CD4-positive, alpha-beta T cell treated with Interferon gamma for 1 hour (primary cell): ENCODE data around the gene ABTB1.

Source experiments
- DNase-seq: peaks from one replicate; pipeline ENCODE4 v3.0.0-alpha.2; 2020

Gene ABTB1

DNA sequence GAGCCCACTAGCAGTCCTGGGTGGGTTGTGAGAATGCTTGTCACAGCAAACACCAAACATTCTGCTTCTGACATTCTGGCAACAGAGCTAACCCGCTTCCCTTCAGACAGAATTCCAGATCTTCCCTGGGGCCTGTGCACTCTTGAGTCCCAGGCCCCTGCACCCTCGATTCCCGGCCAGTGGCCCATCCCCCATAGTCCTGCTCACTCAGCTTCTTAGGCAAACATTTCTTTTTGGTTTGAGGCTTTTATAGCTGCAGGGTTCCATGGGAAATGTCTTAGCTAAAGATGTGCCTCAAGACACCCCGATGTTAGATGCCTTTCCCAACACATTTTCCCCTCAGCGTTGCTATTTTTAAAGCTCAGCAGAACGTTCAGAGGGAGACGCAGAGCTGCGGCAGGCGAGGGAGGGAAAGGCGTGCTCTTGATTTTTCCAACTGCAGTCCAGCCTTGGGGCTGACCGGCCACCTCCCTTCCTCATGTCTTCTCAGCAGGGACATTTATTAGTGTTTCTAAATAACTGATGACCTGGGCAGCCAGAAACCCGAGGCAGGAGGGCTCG lies 35.2 kb downstream of the ABTB1 start:
- no peak for DNase-seq

DNA sequence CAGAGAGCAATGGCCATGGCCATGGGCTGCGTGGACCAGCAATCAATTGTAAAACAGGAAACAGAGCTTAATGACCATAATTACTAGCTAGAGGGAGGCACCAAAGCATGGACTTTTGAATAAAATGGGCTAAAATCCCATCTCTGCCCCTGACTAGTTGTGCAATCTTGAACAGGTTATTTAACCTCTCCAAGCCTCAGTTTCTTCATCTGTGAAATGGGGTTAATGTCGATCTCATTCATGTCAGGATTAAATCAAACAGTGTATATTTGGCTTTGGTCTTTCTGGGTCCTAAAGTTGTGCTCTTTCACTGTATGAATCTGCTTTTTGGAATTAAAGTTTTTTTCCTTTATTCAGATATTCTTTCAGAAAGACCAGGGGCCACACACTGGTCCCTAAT lies 36.1 kb downstream of the ABTB1 start:
- no peak for DNase-seq

DNA sequence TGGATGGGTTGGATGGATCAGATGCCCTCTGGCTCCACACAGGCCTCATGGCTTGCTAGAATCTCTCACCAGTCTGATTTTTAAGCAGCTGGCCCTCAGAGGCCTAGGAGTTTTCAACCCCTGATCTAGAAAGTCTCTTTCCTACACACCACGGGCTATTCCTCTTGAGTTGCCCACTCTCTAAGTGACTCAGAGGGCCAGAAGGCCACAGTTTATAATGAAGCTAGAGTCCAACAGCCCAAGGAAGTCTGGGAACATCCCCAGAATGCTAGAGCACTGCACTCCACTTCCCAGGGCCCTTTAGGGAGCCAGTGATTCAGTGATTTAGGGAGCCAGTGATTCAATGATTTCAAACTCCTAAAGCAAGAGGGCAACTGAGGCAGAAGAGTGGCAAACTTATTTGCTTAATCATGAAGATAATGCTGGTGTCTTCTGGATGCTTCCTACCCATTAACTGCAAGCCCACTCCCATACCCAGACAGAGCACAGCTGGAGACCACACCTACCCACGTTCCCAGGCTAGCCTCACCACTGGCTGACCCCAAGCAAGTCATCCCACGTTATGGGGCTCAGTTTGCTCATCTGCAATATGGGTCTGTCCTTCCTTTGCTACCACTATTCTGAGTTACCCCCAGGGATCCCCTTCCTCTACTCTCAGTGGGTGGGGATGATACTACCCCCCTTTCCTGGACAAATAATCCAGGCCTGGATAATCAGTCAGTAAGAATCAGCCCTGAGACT lies 36.7 kb downstream of the ABTB1 start:
- DNase-seq, result no peak

DNA sequence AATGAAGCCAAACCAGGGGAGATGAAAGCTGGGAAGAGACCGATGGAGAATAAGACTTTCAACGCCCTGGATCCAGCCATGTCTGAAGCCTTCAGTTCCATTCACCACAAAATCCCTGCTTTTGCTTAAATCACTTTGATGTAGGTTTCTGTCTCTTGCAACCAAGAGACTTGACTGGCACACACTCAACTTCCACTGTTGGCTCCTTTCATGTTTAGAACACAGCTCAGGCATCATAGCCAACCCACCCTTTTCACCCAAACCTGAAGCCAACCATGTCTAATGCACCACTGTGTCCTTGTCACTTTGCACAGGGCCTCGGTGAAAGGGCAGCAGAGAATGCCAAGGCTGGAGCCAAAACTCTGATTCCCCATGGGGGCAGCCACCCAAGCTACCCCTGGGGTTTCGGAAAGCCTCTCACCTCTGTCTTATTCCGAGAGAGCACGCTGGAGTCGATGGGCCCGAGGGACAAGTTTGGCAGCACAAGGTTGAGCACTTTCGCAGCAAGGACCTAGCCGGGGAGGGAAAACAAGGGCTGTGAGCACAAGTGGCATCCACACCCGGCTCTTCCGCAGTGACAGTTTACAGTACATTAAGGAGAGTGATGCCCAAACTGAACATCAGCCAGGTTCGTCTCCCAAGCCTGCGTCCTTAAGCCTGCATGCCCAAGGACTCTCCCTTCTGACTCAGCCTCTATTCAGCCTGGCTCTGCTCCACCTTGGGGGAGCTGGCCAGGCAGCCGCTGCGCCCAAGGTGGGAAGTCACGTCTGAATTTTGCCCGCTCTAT lies 37.6 kb downstream of the ABTB1 start:
- no peak for DNase-seq

DNA sequence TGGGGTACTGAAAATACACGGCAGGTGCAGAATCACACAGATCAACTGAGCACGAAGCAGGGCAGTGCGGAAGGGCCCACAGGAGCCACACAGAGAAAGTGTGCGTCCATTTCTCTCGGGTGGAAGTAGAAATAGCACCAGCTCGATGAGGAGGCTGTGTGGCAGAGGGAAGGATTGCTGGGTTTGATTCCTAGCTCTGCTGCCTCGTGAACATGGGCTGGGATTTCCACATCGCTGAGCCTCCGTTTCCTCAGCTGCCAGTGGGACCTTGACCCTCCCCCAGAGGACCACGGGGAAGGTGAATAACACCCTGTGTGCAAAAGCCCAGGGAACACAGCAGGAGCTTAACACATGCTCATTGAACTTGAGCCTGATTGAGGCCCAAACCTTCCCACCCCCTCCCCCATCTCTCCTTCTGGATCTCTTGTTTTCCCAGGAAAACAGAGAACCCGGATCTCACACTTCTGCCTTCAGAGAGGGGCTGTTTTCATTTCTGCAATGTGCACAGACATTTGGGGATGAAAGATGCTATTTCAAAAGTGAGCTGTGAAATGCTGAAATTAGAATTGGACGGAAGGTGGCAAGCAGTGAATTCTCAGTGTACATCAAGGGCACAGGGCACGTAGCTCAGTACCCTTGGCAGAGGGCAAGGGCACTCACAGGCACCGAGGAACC lies 38.4 kb downstream of the ABTB1 start:
- DNase-seq, result no peak

DNA sequence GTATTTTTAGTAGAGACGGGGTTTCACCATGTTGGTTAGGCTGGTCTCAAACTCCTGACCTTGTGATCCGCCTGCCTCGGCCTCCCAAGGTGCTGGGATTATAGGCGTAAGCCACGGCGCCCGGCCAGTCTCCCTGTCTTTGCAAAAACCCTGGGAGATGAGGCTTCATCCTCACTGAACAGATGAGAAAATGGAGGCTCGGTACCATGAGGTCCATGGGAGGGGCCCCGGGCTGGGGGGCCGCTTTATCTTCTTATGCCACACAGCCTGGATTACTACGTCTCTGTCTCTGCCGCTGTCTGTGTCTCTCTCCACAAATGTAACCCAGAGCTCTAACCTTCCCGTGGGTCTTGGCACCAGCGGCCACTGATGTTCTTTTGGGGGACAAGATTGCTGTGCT lies 39.1 kb downstream of the ABTB1 start:
- no peak for DNase-seq

DNA sequence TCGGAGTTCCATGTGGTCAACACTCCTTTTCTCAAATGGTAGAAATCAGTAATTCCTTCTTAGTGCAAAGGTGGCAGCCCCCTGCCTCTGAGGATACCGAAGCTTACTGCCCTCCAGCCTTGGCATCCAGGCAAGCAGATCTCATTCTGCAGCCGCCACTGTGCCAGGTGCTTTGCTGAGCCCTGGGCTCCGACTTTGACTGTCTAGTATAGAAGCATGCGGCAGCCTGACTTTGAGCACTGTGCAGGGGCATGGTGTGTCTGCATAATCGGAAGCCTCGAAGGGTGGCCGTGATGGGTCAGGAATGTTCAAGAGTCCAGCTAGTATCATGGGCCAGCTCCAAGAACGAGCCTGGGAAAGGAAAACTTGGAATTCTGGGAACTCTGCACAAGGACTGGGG lies 39.7 kb downstream of the ABTB1 start:
- DNase-seq, result no peak

DNA sequence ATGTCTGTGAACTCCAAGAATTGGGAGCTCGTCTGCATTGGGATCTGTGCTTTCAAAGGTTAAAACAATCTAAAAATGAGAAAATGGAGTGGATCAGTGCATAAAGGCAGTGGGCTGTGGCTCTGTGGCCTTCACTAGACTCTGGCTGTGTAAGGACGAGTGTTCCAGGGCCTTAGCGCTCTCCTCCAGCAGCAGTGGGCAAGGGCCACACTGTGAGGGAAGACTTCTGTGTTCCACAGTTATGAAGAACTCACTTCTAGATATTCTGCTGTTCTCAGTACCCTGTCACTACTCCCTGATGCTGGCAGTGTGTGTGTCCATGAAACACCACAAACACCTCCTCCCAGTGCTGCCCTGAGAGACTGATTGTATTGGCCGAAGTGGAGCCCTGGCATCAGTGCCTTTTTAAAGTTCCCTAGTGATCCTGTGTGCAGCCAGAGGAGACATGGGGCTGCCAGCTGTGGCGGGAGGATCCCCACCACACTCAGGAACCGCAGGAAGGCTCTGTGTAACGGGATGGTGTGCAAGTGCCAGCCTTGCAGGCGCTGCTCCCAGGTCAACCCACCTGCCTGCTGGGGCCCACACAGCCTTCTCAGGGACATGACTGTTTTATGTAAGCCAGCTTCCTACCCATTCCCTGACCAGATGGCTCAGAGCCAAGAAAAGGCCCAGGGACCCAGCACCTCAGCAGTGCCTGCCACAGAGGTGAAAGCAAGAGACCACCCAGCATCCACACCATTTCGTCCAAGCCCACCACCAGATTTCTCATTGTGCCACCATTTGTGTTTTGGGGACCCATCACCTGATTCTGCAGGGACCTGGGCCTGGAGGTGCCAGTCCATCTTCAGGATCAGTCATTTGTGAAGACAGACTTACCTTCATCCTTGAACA lies 40.4 kb downstream of the ABTB1 start:
- DNase-seq, result no peak

DNA sequence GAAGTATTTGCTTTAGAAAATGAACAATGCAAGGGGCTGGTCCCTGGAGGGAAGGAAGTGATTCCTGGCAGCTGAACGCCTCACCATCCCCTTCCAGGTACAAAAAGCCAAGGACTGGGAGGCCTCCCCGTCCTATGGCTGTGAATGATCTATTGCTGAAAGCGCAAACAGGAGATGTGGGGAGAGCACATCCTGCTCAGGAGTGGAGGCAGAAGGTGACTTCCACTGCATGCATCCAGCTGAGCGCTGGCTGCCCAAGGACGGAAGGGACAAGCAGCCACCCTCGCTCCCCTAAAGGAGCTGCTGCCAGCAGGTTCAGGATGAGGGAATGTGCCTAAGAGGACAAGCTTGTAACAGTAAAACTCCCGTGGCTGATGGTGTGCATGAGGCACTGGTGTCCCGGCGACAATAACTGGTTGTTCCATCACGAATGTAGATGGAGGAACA lies 41.4 kb downstream of the ABTB1 start:
- no peak for DNase-seq

DNA sequence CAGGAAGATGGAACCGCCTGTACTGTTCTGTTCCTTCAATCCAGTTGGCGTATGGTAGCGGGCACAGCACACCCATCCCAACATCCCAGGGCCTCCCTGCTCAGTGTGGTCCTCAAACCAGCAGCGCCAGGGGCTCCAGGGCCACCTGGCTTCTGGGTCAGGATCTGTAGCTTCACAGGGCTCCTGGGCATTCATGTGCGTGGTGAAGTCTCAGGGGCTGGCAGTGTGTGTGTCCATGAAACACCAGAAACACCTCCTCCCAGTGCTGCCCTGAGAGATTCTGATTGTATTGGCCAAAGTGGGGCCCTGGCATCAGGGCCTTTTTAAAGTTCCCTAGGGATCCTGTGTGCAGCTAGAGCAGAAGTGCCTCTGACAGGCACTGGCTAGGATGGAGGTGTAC lies 42.1 kb downstream of the ABTB1 start:
- no peak for DNase-seq

DNA sequence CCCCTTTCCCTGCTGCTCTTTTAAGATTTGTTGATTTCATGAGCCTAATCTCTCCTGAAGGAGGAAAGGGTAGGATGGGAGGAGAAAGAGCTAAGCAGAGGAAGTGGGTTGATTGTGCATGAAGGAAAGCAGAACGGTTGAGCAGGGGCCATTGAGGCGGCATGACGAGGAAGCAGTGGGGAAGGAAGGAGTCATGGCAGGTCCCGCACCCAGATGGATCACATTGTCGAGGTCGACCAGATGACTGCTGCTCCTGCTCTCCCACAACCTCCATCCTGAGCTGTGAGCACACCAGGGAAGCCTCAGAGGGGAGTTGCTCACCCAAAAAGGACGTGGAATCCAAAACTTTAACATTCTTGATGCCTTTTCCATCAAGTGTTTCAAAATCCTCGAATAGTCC lies 42.8 kb downstream of the ABTB1 start:
- DNase-seq, result no peak

DNA sequence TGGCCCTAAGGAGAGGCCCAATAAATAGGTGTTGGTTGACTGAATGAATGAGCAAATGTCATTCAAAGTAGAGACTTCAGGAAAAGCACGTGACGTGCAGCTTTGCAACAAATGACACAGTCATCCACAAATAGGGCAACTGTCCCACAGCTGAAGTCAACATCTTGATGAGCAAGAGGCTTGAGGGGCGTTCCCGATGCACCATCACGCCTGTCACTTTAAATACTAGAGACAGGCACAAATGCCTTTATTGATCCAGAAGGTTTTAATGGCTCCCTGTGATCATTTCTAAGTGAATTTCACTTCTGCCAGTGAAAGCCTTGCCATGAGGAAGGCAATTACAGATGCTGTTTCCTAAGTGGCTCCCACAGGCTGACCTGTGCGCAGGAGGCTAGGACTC lies 43.6 kb downstream of the ABTB1 start:
- DNase-seq, result no peak

DNA sequence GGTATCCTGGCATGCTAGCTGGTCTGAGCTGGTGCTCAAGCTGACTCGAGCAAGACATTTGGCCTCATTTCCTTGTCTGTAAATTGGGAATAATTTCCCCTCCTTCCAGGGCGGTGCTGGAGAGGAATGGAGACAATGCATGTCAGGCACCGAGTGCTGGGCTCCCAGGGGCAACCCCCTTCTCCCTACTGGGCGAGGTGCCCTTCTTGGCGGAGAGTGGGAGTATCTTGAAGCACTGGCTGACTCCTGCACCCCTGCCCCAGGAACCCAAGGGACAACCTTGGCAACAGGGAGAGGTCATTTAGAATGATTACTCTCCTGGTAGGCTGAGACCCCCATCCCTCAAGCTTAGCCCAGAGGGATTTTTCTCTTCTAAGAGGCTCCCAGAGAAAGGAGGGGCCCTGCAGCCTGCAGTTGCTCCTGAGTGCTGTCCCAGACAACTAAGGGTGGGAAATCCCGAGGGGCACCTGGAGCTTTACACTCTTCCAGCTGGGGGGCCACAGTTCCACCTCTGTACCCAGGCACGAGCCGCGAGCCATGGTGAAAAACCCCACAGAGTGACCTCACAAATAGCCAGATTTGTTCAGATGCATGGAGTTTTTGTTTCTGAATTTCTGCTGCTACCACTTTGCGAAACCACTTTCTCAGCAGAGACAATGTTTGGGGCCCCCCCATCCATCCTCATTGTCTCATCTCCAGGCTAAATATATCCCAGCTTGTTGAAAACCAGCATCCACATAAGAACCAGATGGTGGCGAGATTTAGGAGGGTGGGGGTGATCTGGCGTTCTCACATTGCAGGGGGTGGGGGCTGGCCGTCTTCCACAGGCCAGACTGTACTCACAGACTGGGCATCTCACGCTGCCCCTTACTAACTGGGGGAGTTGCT lies 44.8 kb downstream of the ABTB1 start:
- DNase-seq, result no peak

DNA sequence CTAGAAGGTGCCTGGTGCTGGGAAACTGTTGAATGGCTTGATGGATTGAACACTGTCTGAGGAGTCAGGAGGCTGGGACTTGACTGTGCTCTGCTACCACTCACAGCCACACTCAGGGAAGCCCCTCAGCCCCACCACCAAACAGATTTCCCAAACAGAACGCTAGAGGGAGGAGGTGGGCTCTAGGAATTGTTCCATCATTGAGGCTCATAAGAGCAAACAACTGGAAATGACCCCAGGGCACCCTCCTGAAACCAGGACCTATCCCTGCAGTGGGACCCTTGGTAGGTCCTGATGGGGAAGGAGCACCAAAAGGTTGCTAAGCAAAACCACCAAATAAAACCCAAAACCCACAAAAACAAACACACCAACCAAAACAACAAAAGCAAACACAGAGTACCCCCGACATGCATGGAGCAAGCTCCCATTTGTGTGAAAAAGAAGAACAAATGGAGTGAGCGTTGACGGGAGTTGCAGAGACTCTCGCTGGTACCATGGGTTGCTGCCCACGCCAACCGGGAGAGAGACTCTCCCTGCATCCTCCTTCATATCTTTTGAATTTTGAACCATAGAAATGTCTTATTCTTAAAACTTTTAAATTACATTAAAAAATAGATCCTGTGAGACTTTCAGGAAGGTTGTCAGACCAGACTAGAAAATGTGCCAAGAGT lies 45.6 kb downstream of the ABTB1 start:
- no peak for DNase-seq

DNA sequence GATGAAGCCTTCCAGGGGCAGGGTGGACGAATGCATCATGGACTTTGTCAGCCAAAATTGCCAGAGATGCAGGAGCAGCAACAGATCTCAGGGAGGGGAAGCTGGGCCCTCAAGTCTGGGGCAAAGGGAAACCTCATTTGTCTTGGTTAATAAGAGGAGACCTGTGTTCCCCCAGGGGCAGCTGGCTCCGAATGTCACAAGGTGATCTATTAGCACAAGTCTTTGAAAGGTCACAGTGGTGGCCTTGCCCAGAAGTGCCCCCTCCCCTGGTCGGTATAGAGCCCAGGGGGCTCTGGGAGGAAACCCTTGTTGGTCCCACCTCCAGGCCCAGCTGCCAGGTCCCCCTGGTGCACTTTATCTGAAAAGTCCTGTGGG lies 46.2 kb downstream of the ABTB1 start:
- DNase-seq, result no peak

DNA sequence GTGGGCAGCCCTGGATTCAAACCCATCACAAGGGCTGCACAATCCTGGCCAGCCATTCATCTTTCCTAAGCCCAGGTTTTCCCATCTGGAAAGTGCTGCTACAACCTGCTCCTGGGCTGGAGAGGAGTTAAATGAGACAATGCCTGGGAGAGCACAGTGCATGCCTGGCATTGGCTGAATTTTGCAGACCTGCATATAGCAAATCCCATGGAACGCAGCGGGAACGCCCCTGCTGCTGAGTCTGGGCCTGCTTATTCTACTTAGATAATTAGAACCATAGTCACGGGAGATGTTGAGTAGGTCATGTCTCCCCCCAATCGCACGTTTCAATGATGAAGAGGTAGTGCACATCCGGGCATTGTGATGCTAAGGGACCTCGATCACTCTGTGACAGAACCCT lies 46.6 kb downstream of the ABTB1 start:
- no peak for DNase-seq

DNA sequence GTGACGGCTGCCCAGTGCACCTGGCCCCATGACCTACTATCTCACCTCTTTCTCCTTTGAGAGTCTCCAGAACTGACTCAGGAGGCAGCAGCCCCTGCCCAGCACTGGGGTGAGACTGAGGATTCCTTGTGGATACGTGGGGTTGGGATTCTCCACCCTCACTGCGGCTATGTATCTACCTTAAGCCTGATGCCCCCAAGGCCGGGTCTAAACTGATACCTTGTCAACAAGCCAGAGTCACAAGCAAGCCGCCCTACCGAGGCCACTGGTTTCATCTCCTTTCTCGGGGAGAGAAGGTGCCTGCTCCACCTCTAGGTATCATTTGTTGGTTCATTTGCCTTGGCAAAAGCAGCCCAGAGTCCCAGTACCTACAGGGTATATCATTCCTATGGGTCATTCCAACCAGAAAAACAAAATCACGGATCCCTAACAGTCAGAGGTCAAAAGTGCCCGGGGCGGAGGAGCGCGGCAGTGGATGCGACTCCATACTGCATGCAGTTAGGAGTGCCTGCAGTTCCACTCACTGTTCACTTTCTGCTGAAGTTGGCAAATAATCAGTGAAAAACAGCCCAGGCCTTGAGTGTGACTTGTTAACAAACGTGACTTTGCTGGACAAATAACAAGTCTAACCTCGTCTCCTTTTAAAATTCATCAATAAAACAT lies 47.5 kb downstream of the ABTB1 start:
- no peak for DNase-seq

DNA sequence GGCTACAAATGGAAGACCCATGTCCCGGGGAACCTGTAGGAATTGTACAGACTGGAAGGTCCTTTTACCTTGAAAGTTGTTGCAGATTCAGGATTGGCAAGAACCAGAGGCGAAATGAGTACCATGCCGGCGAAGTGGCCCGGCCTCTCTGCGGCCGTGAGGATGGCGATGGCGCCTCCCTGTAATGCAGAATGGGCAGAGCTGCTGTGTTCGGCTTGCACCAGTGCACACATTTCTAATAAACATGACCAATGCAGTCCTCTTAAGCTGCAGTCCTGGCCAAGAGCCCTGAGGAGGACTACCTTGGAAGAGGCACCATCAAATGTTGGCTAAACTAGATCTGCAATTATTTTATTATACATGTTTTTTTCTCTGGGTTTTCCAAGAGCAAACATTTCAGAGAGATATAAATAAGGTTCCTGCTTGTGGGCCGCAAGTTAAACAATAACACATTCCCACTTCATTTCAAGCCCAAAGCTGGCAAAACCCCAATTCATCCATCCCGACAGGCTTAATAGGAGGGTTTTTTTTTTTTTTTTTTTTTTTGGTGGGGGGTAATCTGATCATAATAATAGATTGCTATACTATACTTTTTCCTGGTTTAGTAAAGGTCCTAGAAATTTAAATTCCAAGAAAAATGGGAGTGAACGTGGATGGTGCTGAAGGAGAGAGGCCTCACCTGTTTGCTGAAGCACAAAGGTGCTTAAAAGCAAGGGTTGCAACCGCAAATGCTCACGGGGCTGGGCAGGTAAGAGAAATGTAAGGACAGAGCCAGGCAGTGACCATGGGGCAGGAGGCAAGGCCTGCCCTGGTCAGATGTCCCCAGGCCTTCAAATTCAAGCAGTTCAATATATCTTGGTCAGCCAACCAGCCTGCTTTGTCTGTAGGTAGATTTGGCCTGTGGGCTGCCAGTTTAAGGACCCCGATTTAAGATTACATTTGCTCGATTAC lies 48.5 kb downstream of the ABTB1 start:
- DNase-seq, result no peak

DNA sequence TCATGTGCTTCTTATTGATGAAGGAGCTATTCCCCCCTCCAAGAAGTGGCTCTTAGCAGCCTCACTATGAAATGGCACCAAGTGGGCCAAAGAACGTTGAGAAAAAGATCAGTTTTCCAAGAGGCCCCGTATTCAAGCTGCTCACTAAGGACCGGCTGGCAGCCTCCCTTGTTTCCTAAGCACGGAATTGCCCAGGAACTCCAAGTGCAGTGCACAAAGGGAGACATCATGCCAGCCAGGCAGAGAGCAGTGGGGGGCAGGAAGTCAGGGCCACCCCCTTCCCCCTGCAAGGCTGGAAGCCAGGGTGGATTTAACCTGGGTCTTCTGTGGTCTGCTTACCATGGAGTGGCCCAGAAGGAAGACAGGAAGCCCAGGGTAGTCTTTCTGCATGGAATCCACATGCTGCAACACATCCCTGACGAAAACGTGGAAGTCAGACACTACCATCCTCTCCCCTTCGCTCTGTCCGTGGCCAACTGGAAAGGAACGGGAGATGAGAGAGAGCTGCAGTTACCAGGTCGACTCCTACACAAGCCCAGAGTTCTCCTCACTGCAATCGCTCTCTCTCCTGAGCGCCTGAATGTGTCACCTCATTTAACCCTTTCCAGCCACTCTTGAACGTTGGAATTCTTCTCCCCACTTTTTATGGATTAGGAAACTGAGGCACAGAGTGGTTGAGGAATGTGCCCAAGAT lies 49.5 kb downstream of the ABTB1 start:
- DNase-seq, result no peak
